ENCODE data around the gene BNC2.

DNA sequence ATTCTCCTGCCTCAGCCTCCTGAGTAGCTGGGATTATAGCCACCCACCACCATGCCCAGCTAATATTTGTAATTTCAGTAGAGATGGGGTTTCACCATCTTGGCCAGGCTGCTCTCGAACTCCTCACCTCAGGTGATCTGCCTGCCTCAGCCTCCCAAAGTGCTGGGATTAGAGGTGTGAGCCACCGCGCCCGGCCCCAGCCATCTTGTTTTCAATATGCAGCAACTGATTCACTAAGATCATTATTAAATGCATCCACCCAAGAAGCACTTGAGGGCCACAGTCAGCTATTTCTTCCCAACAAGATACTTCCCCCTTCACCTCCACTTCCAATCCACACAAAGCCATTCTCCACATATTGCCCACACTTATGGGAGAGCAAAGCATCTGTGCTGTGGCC is 115.8 kb downstream of the BNC2 start:
- TF ChIP-seq, protein P1, sequence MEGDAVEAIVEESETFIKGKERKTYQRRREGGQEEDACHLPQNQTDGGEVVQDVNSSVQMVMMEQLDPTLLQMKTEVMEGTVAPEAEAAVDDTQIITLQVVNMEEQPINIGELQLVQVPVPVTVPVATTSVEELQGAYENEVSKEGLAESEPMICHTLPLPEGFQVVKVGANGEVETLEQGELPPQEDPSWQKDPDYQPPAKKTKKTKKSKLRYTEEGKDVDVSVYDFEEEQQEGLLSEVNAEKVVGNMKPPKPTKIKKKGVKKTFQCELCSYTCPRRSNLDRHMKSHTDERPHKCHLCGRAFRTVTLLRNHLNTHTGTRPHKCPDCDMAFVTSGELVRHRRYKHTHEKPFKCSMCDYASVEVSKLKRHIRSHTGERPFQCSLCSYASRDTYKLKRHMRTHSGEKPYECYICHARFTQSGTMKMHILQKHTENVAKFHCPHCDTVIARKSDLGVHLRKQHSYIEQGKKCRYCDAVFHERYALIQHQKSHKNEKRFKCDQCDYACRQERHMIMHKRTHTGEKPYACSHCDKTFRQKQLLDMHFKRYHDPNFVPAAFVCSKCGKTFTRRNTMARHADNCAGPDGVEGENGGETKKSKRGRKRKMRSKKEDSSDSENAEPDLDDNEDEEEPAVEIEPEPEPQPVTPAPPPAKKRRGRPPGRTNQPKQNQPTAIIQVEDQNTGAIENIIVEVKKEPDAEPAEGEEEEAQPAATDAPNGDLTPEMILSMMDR (IDR thresholded peaks at IDR 0.05; ENCODE audit: insufficient read depth, low read length), result no peak
- TF ChIP-seq POLR2AphosphoS5 (IDR thresholded peaks at IDR 0.05; ENCODE audit: low read depth), result no peak
